ENCODE data around the gene STOX2. TPM values are rescaled to one million over a fixed set of nuclear protein-coding genes. Genes with fewer than 3 reads are reported as not detected.
A peak's percentile ranks its signal among the peaks of the same experiment; 100 is the strongest.

STOX2 gene
- polyA plus RNA-seq, 1 of the 3 experiments (the other 2 are of a cell fraction) = 0.16 TPM

- ChIA-PET POLR2A (no interaction called here), CTCF (interaction anchor here (2.6 kb wide), 1 partner anchor 229 kb away, joined by 8 read pairs; no protein-coding TSS in a partner anchor)
- H3K9me2 ChIP-seq = no peaks in the 10 kb centered on the region
- H3F3A ChIP-seq (replicated peaks; ENCODE audit: insufficient read depth) = no peaks in the 10 kb centered on the region
- no peak overlapping the region for H3K4me3 ChIP-seq (ENCODE audit: low read depth in 2 of 2, low read length in 1 of 2)
- no peak overlapping the region for H2AFZ ChIP-seq (ENCODE audit: low read depth)
- peak overlapping the region in 1 of 2 experiments; percentile 44; a peak in 1 of 4 replicates for H3K27ac ChIP-seq (ENCODE audit: low read depth in 2 of 2, low read length in 1 of 2)
- no peaks in the 10 kb centered on the region for H4K20me1 ChIP-seq (ENCODE audit: insufficient read depth)
- DNase-seq = no peak
- H3K36me3 ChIP-seq (replicated peaks in 1 of 2; ENCODE audit: control insufficient read depth in 1 of 2, insufficient read depth in 2 of 2, low read length in 1 of 2) = no peaks in the 10 kb centered on the region
- no peak overlapping the region for H3K4me2 ChIP-seq
- H3K27me3 ChIP-seq (ENCODE audit: insufficient read depth) = no peaks in the 10 kb centered on the region
- H3K79me2 ChIP-seq (ENCODE audit: insufficient read depth) = no peaks in the 10 kb centered on the region
- TF ChIP-seq JUND (IDR thresholded peaks at IDR 0.05) (no peak), TEAD4 (IDR thresholded peaks at IDR 0.05; ENCODE audit: borderline replicate concordance, insufficient read depth) (no peak), FOSL2 (IDR thresholded peaks at IDR 0.05; ENCODE audit: borderline replicate concordance, low read depth) (no peak), GABPA (IDR thresholded peaks at IDR 0.05; ENCODE audit: low read depth) (no peak)
- TF ChIP-seq, protein P1, sequence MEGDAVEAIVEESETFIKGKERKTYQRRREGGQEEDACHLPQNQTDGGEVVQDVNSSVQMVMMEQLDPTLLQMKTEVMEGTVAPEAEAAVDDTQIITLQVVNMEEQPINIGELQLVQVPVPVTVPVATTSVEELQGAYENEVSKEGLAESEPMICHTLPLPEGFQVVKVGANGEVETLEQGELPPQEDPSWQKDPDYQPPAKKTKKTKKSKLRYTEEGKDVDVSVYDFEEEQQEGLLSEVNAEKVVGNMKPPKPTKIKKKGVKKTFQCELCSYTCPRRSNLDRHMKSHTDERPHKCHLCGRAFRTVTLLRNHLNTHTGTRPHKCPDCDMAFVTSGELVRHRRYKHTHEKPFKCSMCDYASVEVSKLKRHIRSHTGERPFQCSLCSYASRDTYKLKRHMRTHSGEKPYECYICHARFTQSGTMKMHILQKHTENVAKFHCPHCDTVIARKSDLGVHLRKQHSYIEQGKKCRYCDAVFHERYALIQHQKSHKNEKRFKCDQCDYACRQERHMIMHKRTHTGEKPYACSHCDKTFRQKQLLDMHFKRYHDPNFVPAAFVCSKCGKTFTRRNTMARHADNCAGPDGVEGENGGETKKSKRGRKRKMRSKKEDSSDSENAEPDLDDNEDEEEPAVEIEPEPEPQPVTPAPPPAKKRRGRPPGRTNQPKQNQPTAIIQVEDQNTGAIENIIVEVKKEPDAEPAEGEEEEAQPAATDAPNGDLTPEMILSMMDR (IDR thresholded peaks at IDR 0.05) = no peak
- peaks cover 0 to 25% of the 10 kb centered on the region in 2 experiments; a peak in 1 of 4 replicates for H3K4me1 ChIP-seq (ENCODE audit: control insufficient read depth in 1 of 2, insufficient read depth in 2 of 2, low read depth in 1 of 2, low read length in 1 of 2)
- no peak overlapping the region for H3K9ac ChIP-seq
- 52% methylated on average over 3 of the region's 3 CpGs for WGBS (ENCODE audit: low lambda C conversion rate)
- H3K9me3 ChIP-seq = no peaks in the 10 kb centered on the region
These were observed 34.1 kb upstream of the STOX2 start for GRCh38 chr4:183870997-183871396.

GRCh38 chr4:183871581-183871980 is 33.5 kb upstream of the STOX2 start:
- DNase-seq = no peak
- Histone ChIP-seq H3F3A (replicated peaks; ENCODE audit: insufficient read depth) (no peaks in the 10 kb centered on the region), H3K9me2 (no peaks in the 10 kb centered on the region), H3K27me3 (ENCODE audit: insufficient read depth) (no peaks in the 10 kb centered on the region), H3K36me3 (replicated peaks in 1 of 2; ENCODE audit: control insufficient read depth in 1 of 2, insufficient read depth in 2 of 2, low read length in 1 of 2) (no peaks in the 10 kb centered on the region), H3K27ac (ENCODE audit: low read depth in 2 of 2, low read length in 1 of 2) (peak overlapping the region in 1 of 2 experiments; percentile 3; a peak in 1 of 4 replicates), H2AFZ (ENCODE audit: low read depth) (no peak overlapping the region), H3K4me1 (ENCODE audit: control insufficient read depth in 1 of 2, insufficient read depth in 2 of 2, low read depth in 1 of 2, low read length in 1 of 2) (peaks cover under 1 to 31% of the 10 kb centered on the region in 2 experiments; a peak in 1 of 4 replicates), H3K4me2 (no peak overlapping the region), H4K20me1 (ENCODE audit: insufficient read depth) (no peaks in the 10 kb centered on the region), H3K79me2 (ENCODE audit: insufficient read depth) (no peaks in the 10 kb centered on the region), H3K4me3 (ENCODE audit: low read depth in 2 of 2, low read length in 1 of 2) (no peak overlapping the region), H3K9ac (no peak overlapping the region), H3K9me3 (no peaks in the 10 kb centered on the region)
- TF ChIP-seq CHD2 (IDR thresholded peaks at IDR 0.05; ENCODE audit: low read length, partially characterized antibody) = no peak
- TF ChIP-seq RAD21 (IDR thresholded peaks at IDR 0.05; ENCODE audit: low read length) = peak; percentile 18; the same call in 1 of the 2 replicates
- ChIA-PET POLR2A (no interaction called here), CTCF (interaction anchor here (2.6 kb wide), 1 partner anchor 228 kb away, joined by 8 read pairs; no protein-coding TSS in a partner anchor)
- 43% methylated on average over 4 of the region's 4 CpGs for WGBS (ENCODE audit: low lambda C conversion rate)

- 45% methylated on average over 5 of the region's 5 CpGs for WGBS (ENCODE audit: low lambda C conversion rate)
- ChIA-PET CTCF (interaction anchor here (1.3 to 2.6 kb wide), 2 partner anchors 121 to 227 kb away, joined by 3 to 8 read pairs; no protein-coding TSS in a partner anchor), POLR2A (no interaction called here)
- Histone ChIP-seq H3K9me3 (no peaks in the 10 kb centered on the region), H4K20me1 (ENCODE audit: insufficient read depth) (no peaks in the 10 kb centered on the region), H3K4me3 (ENCODE audit: low read depth in 2 of 2, low read length in 1 of 2) (no peak overlapping the region), H2AFZ (ENCODE audit: low read depth) (no peak overlapping the region), H3K9ac (no peak overlapping the region), H3K36me3 (replicated peaks in 1 of 2; ENCODE audit: control insufficient read depth in 1 of 2, insufficient read depth in 2 of 2, low read length in 1 of 2) (no peaks in the 10 kb centered on the region), H3K9me2 (no peaks in the 10 kb centered on the region), H3K27me3 (ENCODE audit: insufficient read depth) (no peaks in the 10 kb centered on the region), H3K27ac (ENCODE audit: low read depth in 2 of 2, low read length in 1 of 2) (peak overlapping the region in 1 of 2 experiments; percentile 64; a peak in 2 of 4 replicates), H3K4me2 (no peak overlapping the region), H3K4me1 (ENCODE audit: control insufficient read depth in 1 of 2, insufficient read depth in 2 of 2, low read depth in 1 of 2, low read length in 1 of 2) (peaks cover 5 to 37% of the 10 kb centered on the region in 2 experiments; a peak in 1 of 4 replicates), H3K79me2 (ENCODE audit: insufficient read depth) (no peaks in the 10 kb centered on the region), H3F3A (replicated peaks; ENCODE audit: insufficient read depth) (no peaks in the 10 kb centered on the region)
- 0 out of 2 replicates have a peak, but pooled peaks have one; percentile 38 for TF ChIP-seq GATA2 (CRISPR knock-in tag; IDR thresholded peaks at IDR 0.05)
- peak; percentile 52; the same call in 1 of the 2 replicates for TF ChIP-seq RCOR1 (IDR thresholded peaks at IDR 0.05; ENCODE audit: low read length)
- no peak for TF ChIP-seq RAD21 (IDR thresholded peaks at IDR 0.05; ENCODE audit: low read length)
- TF ChIP-seq RFX5 (IDR thresholded peaks at IDR 0.05; ENCODE audit: low read length) = peak; percentile 100
- TF ChIP-seq EP300 (IDR thresholded peaks at IDR 0.05; ENCODE audit: borderline replicate concordance in 1 of 2, low read depth in 1 of 2, low read length in 1 of 2) = peak in 1 of 2 experiments; percentile 68; a peak in 2 of 4 replicates
- no peak for TF ChIP-seq FOXJ3 (CRISPR knock-in tag; IDR thresholded peaks at IDR 0.05)
- TF ChIP-seq FOXM1 (IDR thresholded peaks at IDR 0.05; ENCODE audit: low read depth) = no peak
- TF ChIP-seq YY1 (IDR thresholded peaks at IDR 0.05; ENCODE audit: low read depth) = no peak
- no peak for TF ChIP-seq TEAD4 (IDR thresholded peaks at IDR 0.05; ENCODE audit: borderline replicate concordance, insufficient read depth)
- 0 out of 2 replicates have a peak, but pooled peaks have one; percentile 16 for TF ChIP-seq MXI1 (IDR thresholded peaks at IDR 0.05; ENCODE audit: low read depth, low read length)
- peak; percentile 70 for DNase-seq
These were observed 32.6 kb upstream of the STOX2 start for GRCh38 chr4:183872531-183872930.

Data from SK-N-SH (cell line).